ENCODE data around the gene ZNF232.
"Not testable (repeated sequence)": the region's sequence is repeated elsewhere in the genome, so short reads cannot be mapped to it uniquely, and the experiment has no call there.

DNA sequence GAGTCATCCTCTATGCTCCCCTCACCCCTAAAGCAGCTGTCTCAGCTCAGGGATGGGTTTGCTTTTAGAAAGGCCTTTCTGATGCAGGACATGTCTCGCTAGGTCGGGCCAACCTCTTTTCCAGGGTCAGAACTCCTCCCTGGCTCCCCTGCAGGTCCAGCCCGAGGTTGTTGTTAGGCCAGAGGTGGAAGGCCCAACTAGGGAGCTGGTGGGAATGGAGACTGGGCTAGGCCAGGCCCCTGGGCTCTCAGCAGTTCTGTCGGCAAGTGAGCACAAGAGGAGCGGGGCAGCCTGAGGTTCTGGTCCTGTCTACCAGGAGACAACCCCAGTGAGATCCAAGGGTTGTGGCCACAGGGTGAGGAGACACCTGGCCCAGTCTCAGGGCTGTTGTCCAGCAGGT is 19.0 kb upstream of the ZNF232 start:
- TF ChIP-seq CTCF, POLR2A (IDR thresholded peaks at IDR 0.05): not testable (repeated sequence)

Data from heart left ventricle (tissue), 13 donors.